SH-SY5Y (cell line): ENCODE data around the gene TPRA1.

ENCODE experiments used
- GATA2 ChIP-seq: IDR thresholded peaks from 2 replicates; pipeline ENCODE4 v1.6.1; 2011; ENCODE audit warnings: mild to moderate bottlenecking, low read depth, low read length
- GATA3 ChIP-seq: IDR thresholded peaks from 2 replicates; pipeline ENCODE4 v1.6.1; 2011; ENCODE audit warnings: low read depth, mild to moderate bottlenecking, low read length, moderate library complexity

- no peak for TF ChIP-seq GATA3
- TF ChIP-seq GATA2 = no peak
These were observed 44.1 kb upstream of the TPRA1 start for GRCh38 chr3:127634653-127635052.
